ENCODE results near the gene ST6GAL1. TPM values are rescaled to one million over a fixed set of nuclear protein-coding genes. Genes with fewer than 3 reads are reported as not detected.
A peak's percentile ranks its signal among the peaks of the same experiment; 100 is the strongest.
"Not testable (repeated sequence)": the region's sequence is repeated elsewhere in the genome, so short reads cannot be mapped to it uniquely, and the experiment has no call there.

Gene ST6GAL1
- total RNA-seq, 2 experiments from 2014 or later: 116 to 128 TPM

DNA sequence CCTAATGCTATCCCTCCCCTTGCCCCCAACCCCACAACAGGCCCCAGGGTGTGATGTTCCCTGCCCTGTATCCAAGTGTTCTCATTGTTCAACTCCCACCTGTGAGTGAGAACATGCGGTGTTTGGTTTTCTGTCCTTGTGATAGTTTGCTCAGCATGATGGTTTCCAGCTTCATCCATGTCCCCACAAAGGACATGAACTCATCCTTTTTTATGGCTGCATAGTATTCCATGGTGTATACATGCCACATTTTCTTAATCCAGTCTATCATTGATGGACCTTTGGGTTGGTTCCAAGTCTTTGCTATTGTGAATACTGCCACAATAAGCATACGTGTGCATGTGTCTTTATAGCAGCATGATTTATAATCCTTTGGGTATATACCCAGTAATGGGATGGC, 122.1 kb downstream of the ST6GAL1 start:
- CTCF ChIA-PET, POLR2A ChIA-PET: not testable (repeated sequence)
- peaks cover 32% of the 10 kb centered on the region for H3K4me1 Mint-ChIP-seq

DNA sequence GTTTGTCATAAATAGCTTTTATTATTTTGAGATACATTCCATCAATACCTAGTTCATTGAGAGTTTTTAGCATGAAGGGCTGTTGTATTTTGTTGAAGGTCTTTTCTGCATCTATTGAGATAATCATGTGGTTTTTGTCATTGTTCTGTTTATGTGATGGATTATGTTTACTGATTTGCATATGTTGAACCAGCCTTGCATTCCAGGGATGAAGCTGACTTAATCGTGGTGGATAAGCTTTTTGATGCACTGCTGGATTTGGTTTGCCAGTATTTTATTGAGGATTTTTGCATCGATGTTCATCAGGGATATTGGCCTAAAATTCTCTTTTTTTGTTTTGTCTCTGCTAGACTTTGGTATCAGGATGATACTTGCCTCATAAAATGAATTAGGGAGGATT, 124.1 kb downstream of the ST6GAL1 start:
- H3K4me3 Mint-ChIP-seq, POLR2A ChIA-PET, CTCF ChIA-PET, H3K27me3 Mint-ChIP-seq, DNase-seq, H3K27ac Mint-ChIP-seq: not testable (repeated sequence)
- peaks cover 98% of the 10 kb centered on the region for H3K36me3 Mint-ChIP-seq (ENCODE audit: low read depth)
- peaks cover 39% of the 10 kb centered on the region for H3K9me3 Mint-ChIP-seq
- peaks cover 33% of the 10 kb centered on the region for H3K4me1 Mint-ChIP-seq

More for the DNA sequence above, 122.1 kb downstream of the ST6GAL1 start:
- H3K27me3 Mint-ChIP-seq, H3K27ac Mint-ChIP-seq, DNase-seq, H3K4me3 Mint-ChIP-seq: not testable (repeated sequence)
- Mint-ChIP-seq H3K36me3 (ENCODE audit: low read depth) (peaks cover 99% of the 10 kb centered on the region), H3K9me3 (peaks cover 40% of the 10 kb centered on the region)

DNA sequence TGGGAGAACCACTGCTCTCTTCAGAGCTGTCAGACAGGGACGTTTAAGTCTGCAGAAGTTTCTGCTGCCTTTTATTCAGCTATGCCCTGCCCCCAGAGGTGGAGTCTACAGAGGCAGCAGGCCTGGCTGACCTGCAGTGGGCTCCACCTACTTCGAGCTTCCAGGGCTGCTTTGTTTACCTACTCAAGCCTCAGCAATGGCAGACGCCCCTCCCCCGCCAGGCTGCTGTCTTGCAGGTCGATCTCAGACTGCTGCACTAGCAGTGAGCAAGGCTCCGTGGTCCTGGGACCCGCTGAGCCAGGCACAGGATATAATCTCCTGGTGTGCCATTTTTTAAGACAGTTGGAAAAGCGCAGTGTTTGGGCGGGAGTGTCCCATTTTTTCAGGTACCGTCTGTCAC, 127.5 kb downstream of the ST6GAL1 start:
- peaks cover 35% of the 10 kb centered on the region for H3K4me1 Mint-ChIP-seq
- CTCF ChIA-PET: interaction anchor here (1.0 to 1.6 kb wide), 3 partner anchors 9 to 16 kb away, joined by 3 to 4 read pairs (median 4); no protein-coding TSS in a partner anchor
- DNase-seq, H3K27me3 Mint-ChIP-seq, H3K4me3 Mint-ChIP-seq, H3K27ac Mint-ChIP-seq, POLR2A ChIA-PET: not testable (repeated sequence)
- peaks cover 94% of the 10 kb centered on the region for H3K36me3 Mint-ChIP-seq (ENCODE audit: low read depth)
- peaks cover 37% of the 10 kb centered on the region for H3K9me3 Mint-ChIP-seq

DNA sequence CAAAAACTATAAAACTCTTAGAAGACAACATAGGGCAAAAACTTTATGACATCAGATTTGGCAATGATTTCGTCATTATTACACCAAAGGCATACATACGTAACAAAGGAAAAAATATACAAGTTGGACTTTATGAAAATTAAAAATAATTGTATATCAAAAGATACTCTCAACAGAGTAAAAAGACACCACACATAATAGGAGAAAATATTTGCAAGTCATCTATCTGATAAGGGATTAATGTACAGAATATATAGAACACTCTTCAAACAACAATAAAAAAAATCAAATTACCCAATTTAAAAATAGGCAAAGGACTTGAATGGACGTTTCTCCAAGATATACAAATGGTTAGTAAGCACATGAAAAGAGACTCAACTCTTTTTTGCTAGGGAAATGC, 131.4 kb downstream of the ST6GAL1 start:
- CTCF ChIA-PET: no interaction called here

DNA sequence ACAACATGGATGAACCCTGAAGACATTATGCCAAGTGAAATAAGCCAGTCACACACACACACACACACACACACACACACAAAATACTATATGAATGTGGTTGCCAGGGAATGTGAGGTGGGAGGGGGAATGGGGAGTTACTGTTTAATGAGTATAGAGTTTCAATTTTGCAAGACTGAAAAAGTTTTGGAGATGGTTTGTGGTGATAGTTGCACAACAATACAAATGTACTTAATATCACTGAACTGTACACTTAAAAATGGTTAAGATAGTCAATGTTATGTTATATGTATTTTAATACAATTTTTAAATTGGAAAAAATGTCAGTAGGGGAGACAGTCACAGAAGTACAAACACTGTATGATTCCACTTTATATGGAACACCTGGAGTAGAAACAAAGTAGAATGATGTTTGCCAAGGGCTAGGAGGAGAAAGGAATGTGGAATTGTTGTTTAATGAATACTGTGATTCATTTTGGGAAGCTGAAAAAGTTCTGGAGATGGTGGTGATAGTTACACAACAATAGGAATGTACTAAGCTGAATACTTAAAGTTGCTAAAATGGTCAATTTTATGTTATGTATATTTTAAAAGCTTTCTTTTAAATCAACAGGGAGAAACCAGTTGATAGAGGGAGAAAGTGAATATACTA, 132.3 kb downstream of the ST6GAL1 start:
- ChIA-PET CTCF (interaction anchor here (0.8 to 1.2 kb wide), 2 partner anchors 77 to 88 kb away, joined by 3 read pairs; partner anchors contain the start of gene RPL39L), POLR2A (interaction anchor here (0.7 kb wide), 1 partner anchor 22 kb away, joined by 4 read pairs; no protein-coding TSS in a partner anchor)
- H3K27me3 Mint-ChIP-seq: no peaks in the 10 kb centered on the region
- no peak overlapping the region for H3K4me3 Mint-ChIP-seq
- H3K27ac Mint-ChIP-seq: peak overlapping the region; percentile 65
- peaks cover 58% of the 10 kb centered on the region for H3K4me1 Mint-ChIP-seq
- no peak for DNase-seq
- peaks cover 81% of the 10 kb centered on the region for H3K36me3 Mint-ChIP-seq (ENCODE audit: low read depth)
- peaks cover 2% of the 10 kb centered on the region for H3K9me3 Mint-ChIP-seq

More for the DNA sequence above, 131.4 kb downstream of the ST6GAL1 start:
- no peaks in the 10 kb centered on the region for H3K27me3 Mint-ChIP-seq
- POLR2A ChIA-PET: interaction anchor here (1.1 kb wide), 1 partner anchor 58 kb away, joined by 3 read pairs; no protein-coding TSS in a partner anchor
- peaks cover 8% of the 10 kb centered on the region for H3K9me3 Mint-ChIP-seq
- H3K36me3 Mint-ChIP-seq (ENCODE audit: low read depth): peaks cover 83% of the 10 kb centered on the region
- H3K4me1 Mint-ChIP-seq: peaks cover 59% of the 10 kb centered on the region
- H3K4me3 Mint-ChIP-seq: no peak overlapping the region
- H3K27ac Mint-ChIP-seq: no peak overlapping the region
- no peak for DNase-seq

DNA sequence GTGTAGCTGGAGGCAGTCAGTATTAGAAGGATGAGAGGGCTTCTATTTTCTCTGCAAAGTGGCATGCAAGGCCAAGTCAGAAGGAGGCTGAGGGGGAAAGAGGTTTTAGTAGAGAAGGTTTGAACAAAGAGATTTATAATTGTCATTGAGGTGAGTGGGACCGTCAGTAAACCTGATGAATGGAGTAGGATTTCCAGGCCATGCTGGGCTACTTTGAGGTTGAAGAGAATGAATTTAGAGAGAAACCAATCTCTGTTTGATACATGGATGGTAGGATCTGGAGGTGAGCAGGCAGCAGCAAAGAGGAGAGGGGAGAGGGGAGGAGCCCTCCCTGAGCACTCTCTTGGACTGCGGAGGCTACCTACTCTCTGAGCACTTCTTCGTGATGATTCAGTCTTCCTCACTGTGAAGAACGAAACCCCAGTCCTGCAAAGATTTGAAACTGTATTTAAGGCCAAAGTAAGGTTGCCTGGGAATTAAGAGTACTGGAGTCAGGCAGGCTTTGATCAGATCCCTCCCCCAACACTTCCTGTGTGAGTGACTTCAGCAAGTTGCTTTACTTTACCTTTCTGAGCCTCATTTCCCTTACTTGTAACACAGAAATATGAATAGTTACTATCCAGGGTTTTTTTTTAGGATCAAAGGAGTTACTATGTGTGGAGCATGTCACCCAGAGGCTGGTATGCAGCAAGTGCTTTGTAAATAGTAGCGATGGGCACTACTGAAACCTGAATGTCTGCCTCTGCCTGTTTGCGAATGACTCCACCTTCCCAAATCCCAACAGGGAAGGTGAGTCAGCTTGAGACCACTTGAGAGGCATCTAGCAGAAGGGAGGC, 133.2 kb downstream of the ST6GAL1 start:
- CTCF ChIA-PET: interaction anchor here (1.2 to 1.5 kb wide), 3 partner anchors 33 to 76 kb away, joined by 3 to 4 read pairs (median 3); partner anchors contain the start of gene RPL39L
- Mint-ChIP-seq H3K9me3 (no peaks in the 10 kb centered on the region), H3K4me3 (no peak overlapping the region), H3K27ac (peak overlapping the region; percentile 65), H3K27me3 (no peaks in the 10 kb centered on the region), H3K4me1 (peaks cover 58% of the 10 kb centered on the region), H3K36me3 (ENCODE audit: low read depth) (peaks cover 80% of the 10 kb centered on the region)
- DNase-seq: no peak
- POLR2A ChIA-PET: interaction anchor here (0.7 kb wide), 1 partner anchor 22 kb away, joined by 4 read pairs; no protein-coding TSS in a partner anchor

DNA sequence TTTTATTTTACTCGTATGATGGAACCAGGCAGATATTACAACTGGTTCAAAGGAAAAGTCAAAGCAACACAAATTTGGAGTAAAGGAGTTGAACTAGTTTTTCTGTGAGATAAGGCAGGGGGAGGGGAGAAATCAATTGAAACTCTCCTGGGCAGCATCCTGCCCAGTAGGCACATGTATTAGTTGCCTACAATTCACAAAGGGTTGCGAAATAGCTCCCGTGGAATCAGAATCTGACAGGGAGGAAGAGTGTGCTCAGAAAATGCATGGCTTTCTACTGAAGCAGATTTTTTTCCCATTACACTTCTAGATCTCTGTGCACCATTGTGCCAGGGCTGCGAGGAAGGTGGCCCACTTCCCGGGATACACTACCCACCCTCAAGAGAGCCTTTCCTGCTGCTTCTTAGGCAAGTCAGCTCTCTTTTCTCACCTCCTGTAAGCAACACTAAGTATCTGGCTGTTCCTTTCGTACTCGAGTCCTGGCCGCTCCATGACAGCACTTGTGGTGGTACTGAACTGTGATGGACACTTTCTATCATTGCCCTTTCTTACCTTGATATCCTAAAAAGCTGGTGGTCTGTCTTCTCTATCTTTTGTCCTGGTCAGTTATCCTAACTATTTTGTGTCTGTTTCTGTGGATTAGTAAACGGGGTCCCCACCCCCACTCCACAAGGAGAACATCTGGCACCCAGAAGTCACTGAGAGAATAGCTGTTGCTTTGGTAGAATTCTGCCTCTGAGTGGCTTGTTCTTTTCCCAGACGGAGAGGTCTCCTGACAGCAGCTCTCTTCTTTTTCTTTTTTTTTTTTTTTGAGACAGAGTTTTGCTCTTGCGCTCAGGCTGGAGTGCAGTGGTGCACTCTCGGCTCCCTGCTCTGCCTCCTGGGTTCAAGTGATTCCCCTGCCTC, 134.1 kb downstream of the ST6GAL1 start:
- Mint-ChIP-seq H3K27me3 (no peaks in the 10 kb centered on the region), H3K4me3 (no peak overlapping the region), H3K4me1 (peaks cover 50% of the 10 kb centered on the region), H3K9me3 (no peaks in the 10 kb centered on the region), H3K27ac (no peak overlapping the region), H3K36me3 (ENCODE audit: low read depth) (peaks cover 77% of the 10 kb centered on the region)
- no peak for DNase-seq
- ChIA-PET CTCF (interaction anchor here (0.7 to 1.5 kb wide), 4 partner anchors 34 to 237 kb away, joined by 3 to 5 read pairs (median 4); no protein-coding TSS in a partner anchor), POLR2A (interaction anchor here (1.1 kb wide), 1 partner anchor 237 kb away, joined by 3 read pairs; no protein-coding TSS in a partner anchor)

DNA sequence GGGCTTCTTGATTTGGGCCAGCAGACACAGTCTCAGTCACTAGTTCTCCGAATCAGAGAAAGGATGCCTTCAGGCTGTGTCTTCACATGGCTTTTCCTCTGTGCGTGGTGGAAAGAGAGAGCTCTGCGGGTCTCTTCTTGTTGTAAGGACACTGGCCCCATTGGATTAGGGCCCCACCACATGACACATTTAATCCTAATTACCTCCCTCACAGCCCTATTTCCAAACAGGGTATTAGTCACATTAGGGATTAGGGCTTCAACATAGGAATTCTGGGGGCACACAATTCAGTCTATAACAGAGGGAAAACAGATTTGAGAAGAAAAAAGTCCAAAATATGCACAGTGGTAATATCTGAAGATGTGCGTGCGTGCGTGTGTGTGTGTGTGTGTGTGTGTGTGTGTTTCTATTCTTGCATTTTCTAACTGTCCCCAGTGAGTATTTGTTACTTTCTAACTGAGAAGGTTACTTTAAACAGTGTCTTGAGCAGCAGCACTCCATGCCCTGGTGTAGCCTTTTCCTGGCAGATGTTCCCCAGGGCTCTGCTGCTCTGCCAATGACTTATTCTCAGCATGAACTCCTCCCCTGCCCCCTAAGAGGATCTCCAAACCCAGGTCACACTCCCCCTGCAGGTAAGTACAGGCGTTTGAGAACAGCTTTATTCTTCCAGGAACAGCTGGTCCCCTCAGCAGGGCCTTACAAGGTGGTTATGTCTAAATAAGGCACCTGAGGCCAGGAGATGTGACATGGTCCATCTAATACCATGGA, 136.1 kb downstream of the ST6GAL1 start:
- Mint-ChIP-seq H3K27me3 (no peaks in the 10 kb centered on the region), H3K36me3 (ENCODE audit: low read depth) (peaks cover 72% of the 10 kb centered on the region), H3K4me3 (no peak overlapping the region), H3K4me1 (peaks cover 43% of the 10 kb centered on the region), H3K27ac (peak overlapping the region; percentile 22), H3K9me3 (no peaks in the 10 kb centered on the region)
- ChIA-PET POLR2A (interaction anchor here (1.0 to 1.7 kb wide), 3 partner anchors 33 to 134 kb away, joined by 3 to 10 read pairs (median 4); no protein-coding TSS in a partner anchor), CTCF (interaction anchor here (0.6 to 1.5 kb wide), 10 partner anchors 9 to 843 kb away, joined by 3 to 9 read pairs (median 4); no protein-coding TSS in a partner anchor)
- DNase-seq: peak; percentile 45

DNA sequence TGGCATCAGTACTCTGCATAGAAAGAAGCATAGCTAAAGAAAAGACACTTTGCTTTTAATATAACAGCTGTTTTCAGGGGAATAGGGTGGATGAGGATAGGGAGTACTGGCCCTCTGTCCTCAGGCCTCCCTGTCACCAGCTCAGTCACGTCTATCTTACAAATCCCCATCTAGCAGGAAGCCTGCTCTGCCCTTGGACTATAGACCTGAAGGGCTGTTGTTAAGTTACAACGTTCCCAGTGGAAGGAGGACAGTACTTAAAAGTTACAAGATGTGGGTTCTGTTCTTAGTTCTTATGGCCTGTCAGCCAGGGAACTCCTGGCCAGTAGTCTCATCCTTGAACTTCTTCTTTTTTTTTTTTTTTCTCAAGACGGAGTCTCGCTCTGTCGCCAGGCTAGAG, 138.5 kb downstream of the ST6GAL1 start:
- POLR2A ChIA-PET: interaction anchor here (1.3 to 3.1 kb wide), 3 partner anchors 41 to 219 kb away, joined by 3 to 8 read pairs (median 3); no protein-coding TSS in a partner anchor
- peaks cover 67% of the 10 kb centered on the region for H3K36me3 Mint-ChIP-seq (ENCODE audit: low read depth)

DNA sequence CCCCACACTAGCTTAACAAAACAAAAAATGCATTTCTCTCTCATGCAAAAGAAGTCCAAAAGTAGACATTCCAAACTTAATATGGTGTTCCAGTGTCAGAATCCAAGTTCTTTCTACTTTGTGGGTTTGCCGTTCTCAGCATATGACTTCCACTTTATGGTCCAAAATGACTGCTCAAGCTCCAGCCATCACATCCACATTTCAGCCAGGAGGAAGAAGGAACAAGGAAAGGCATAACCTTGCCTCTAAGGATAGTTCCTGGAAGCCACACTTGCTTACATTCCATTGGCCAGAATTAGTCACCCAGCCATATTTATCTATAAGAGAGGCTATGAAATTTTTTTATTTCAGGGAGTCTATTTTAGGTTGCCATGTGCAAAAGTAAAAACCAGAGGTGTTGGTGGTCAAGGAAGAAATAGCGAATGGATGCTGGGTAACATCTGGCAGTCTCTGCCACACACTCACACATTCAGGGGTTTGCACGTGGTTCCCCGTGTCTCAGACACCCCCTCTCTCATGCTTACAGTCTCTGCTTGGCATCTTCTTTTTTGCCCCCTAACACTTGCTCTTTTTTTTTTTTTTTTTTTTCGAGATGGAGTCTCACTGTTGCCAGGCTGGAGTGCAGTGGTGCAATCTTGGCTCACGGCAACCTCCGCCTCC, 139.7 kb downstream of the ST6GAL1 start:
- H3K36me3 Mint-ChIP-seq (ENCODE audit: low read depth): peaks cover 68% of the 10 kb centered on the region
- ChIA-PET CTCF (interaction anchor here (1.1 to 2.3 kb wide), 3 partner anchors 44 to 220 kb away, joined by 4 to 10 read pairs (median 6); no protein-coding TSS in a partner anchor), POLR2A (interaction anchor here (1.3 to 3.1 kb wide), 2 partner anchors 42 to 221 kb away, joined by 3 to 8 read pairs; no protein-coding TSS in a partner anchor)
- no peaks in the 10 kb centered on the region for H3K27me3 Mint-ChIP-seq
- peaks cover 13% of the 10 kb centered on the region for H3K4me1 Mint-ChIP-seq
- H3K4me3 Mint-ChIP-seq: no peak overlapping the region
- DNase-seq: no peak
- H3K9me3 Mint-ChIP-seq: no peaks in the 10 kb centered on the region
- no peak overlapping the region for H3K27ac Mint-ChIP-seq

More for the DNA sequence above, 138.5 kb downstream of the ST6GAL1 start:
- no peak for DNase-seq
- H3K9me3 Mint-ChIP-seq: no peaks in the 10 kb centered on the region
- H3K27ac Mint-ChIP-seq: no peak overlapping the region
- H3K4me1 Mint-ChIP-seq: peaks cover 22% of the 10 kb centered on the region
- no peak overlapping the region for H3K4me3 Mint-ChIP-seq
- H3K27me3 Mint-ChIP-seq: no peaks in the 10 kb centered on the region
- CTCF ChIA-PET: interaction anchor here (0.7 to 2.3 kb wide), 6 partner anchors 35 to 225 kb away, joined by 3 to 10 read pairs (median 5); no protein-coding TSS in a partner anchor

DNA sequence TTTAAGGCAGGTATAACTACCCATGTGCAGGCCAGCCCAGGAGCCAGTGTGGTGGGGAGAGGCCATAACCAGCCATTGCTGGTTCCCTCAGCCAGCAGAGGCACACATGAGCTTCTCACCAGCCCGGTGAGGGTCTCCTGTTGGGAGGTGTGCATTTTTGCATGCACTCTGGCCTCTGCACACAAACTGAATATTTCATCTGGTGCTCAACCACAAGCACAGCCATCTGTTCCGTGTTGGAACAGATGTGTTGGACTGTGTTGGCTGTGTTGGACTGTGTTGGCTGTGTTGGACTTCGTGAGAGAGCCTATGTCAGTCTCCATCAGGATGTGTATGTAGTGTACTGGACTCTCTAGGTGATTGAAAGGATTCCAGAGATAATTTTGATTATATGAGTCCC, 141.8 kb downstream of the ST6GAL1 start:
- H3K4me3 Mint-ChIP-seq: no peak overlapping the region
- peaks cover 3% of the 10 kb centered on the region for H3K4me1 Mint-ChIP-seq
- no peaks in the 10 kb centered on the region for H3K9me3 Mint-ChIP-seq
- ChIA-PET POLR2A (interaction anchor here (1.6 kb wide), 1 partner anchor 46 kb away, joined by 5 read pairs; no protein-coding TSS in a partner anchor), CTCF (no interaction called here)
- no peak overlapping the region for H3K27ac Mint-ChIP-seq
- H3K27me3 Mint-ChIP-seq: no peaks in the 10 kb centered on the region
- H3K36me3 Mint-ChIP-seq (ENCODE audit: low read depth): peaks cover 77% of the 10 kb centered on the region
- DNase-seq: no peak
